Activated naive CD8-positive, alpha-beta T cell (primary cell): ENCODE results near the gene SIRPA.

Experiments used
- H3K27ac Mint-ChIP-seq: one replicate; pipeline ENCODE4 v1.8.0; 2021; ENCODE audit warnings: mixed read lengths
- H3K27me3 Mint-ChIP-seq: one replicate; pipeline ENCODE4 v1.8.0; 2021; ENCODE audit warnings: mixed read lengths
- H3K36me3 Mint-ChIP-seq: one replicate; pipeline ENCODE4 v1.8.0; 2021; ENCODE audit warnings: mixed read lengths
- H3K4me1 Mint-ChIP-seq: one replicate; pipeline ENCODE4 v1.8.0; 2021; ENCODE audit warnings: low read depth, mixed read lengths
- H3K4me3 Mint-ChIP-seq: one replicate; pipeline ENCODE4 v1.8.0; 2021; ENCODE audit warnings: mild to moderate bottlenecking, mixed read lengths
- H3K9me3 Mint-ChIP-seq: one replicate; pipeline ENCODE4 v1.8.0; 2021; ENCODE audit warnings: low read depth, mixed read lengths

The SIRPA gene

GRCh38 chr20:1861996-1862662 is 33.1 kb upstream of the SIRPA start:
- H3K4me3 Mint-ChIP-seq, result no peak overlapping the region
- H3K36me3 Mint-ChIP-seq, result no peaks in the 10 kb centered on the region
- peaks cover 9% of the 10 kb centered on the region for H3K27me3 Mint-ChIP-seq

DNA sequence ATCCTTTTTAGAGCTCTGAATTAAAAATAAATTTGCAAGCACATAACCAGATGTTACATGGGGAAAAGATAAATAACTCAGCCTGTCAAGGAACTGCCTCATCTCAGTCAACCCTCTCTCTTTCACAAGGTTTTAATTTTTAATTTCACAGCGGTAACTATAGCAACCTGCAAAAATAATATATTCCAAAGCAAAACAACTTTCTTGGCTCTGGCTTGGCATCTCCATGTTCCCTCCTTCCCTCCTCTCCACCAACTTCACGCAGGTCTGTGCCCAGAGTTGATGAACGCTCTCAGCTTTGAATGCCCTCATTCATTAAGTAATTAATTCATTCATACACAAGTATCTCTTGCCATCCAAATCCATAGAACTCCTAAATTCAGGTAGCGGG is 32.5 kb upstream of the SIRPA start:
- no peak overlapping the region for H3K27ac Mint-ChIP-seq
- no peak overlapping the region for H3K4me3 Mint-ChIP-seq
- H3K36me3 Mint-ChIP-seq, result no peaks in the 10 kb centered on the region
- H3K9me3 Mint-ChIP-seq, result no peaks in the 10 kb centered on the region
- no peaks in the 10 kb centered on the region for H3K4me1 Mint-ChIP-seq
- H3K27me3 Mint-ChIP-seq, result peaks cover 9% of the 10 kb centered on the region

More at GRCh38 chr20:1861996-1862662, 33.1 kb upstream of the SIRPA start:
- H3K27ac Mint-ChIP-seq, result no peak overlapping the region
- no peaks in the 10 kb centered on the region for H3K4me1 Mint-ChIP-seq
- H3K9me3 Mint-ChIP-seq, result no peaks in the 10 kb centered on the region

GRCh38 chr20:1863296-1863695 is 31.9 kb upstream of the SIRPA start:
- Mint-ChIP-seq H3K4me3 (no peak overlapping the region), H3K27ac (no peak overlapping the region), H3K9me3 (no peaks in the 10 kb centered on the region), H3K36me3 (no peaks in the 10 kb centered on the region), H3K27me3 (peaks cover 9% of the 10 kb centered on the region), H3K4me1 (no peaks in the 10 kb centered on the region)

GRCh38 chr20:1866834-1867233 is 28.4 kb upstream of the SIRPA start:
- no peak overlapping the region for H3K27ac Mint-ChIP-seq
- no peaks in the 10 kb centered on the region for H3K9me3 Mint-ChIP-seq
- H3K27me3 Mint-ChIP-seq, result peaks cover 11% of the 10 kb centered on the region
- H3K4me1 Mint-ChIP-seq, result peaks cover 3% of the 10 kb centered on the region
- H3K4me3 Mint-ChIP-seq, result no peak overlapping the region
- no peaks in the 10 kb centered on the region for H3K36me3 Mint-ChIP-seq

- no peak overlapping the region for H3K27ac Mint-ChIP-seq
These were observed 27.5 kb upstream of the SIRPA start for GRCh38 chr20:1867495-1868260.

DNA sequence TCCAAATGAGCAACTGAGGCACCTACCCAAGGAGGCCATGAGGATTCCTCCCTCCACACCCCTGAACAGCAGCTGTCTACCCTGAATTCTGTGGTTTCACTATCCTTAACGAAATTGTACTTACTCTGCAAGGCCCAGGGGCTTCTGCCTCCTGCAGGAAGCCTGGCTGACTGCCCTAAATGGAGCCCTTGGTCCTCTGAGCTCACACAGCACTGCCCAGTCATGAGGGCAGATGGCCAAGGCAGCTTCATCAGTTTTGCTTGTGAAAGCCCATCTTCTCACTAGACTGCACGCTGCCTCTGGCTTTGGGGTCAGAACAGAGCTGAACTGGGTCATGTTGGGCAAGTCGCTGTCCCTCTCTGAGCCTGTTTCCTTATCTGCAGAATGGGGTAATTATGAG is 26.4 kb upstream of the SIRPA start:
- Mint-ChIP-seq H3K27me3 (peaks cover 11% of the 10 kb centered on the region), H3K36me3 (no peaks in the 10 kb centered on the region), H3K4me1 (peaks cover 3% of the 10 kb centered on the region), H3K9me3 (no peaks in the 10 kb centered on the region), H3K4me3 (no peak overlapping the region), H3K27ac (no peak overlapping the region)

More at GRCh38 chr20:1867495-1868260, 27.5 kb upstream of the SIRPA start:
- Mint-ChIP-seq H3K36me3 (no peaks in the 10 kb centered on the region), H3K4me3 (no peak overlapping the region), H3K4me1 (peaks cover 3% of the 10 kb centered on the region), H3K27me3 (peaks cover 11% of the 10 kb centered on the region), H3K9me3 (no peaks in the 10 kb centered on the region)

DNA sequence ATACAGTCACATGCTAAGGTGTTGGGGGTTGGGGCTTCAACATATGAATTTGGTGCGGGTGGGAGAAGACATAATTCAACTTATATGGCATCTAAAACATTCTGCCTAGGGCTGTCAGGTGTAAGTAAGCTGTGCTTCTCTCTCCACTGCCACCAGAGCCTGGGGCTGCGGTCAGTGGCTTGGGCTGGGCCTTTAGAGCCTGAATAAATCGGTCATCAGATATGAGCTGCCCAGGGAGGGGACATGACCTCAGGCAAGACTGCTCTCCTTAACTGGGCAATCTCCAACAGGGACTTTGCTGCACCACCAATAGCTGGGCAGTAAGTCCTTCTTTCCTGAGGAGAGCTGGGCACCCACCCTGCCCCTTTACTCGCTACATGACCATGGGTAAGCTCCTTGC is 24.9 kb upstream of the SIRPA start:
- H3K27me3 Mint-ChIP-seq, result peaks cover 11% of the 10 kb centered on the region
- no peaks in the 10 kb centered on the region for H3K36me3 Mint-ChIP-seq
- no peak overlapping the region for H3K4me3 Mint-ChIP-seq
- H3K9me3 Mint-ChIP-seq, result no peaks in the 10 kb centered on the region
- H3K4me1 Mint-ChIP-seq, result peaks cover 3% of the 10 kb centered on the region
- no peak overlapping the region for H3K27ac Mint-ChIP-seq

DNA sequence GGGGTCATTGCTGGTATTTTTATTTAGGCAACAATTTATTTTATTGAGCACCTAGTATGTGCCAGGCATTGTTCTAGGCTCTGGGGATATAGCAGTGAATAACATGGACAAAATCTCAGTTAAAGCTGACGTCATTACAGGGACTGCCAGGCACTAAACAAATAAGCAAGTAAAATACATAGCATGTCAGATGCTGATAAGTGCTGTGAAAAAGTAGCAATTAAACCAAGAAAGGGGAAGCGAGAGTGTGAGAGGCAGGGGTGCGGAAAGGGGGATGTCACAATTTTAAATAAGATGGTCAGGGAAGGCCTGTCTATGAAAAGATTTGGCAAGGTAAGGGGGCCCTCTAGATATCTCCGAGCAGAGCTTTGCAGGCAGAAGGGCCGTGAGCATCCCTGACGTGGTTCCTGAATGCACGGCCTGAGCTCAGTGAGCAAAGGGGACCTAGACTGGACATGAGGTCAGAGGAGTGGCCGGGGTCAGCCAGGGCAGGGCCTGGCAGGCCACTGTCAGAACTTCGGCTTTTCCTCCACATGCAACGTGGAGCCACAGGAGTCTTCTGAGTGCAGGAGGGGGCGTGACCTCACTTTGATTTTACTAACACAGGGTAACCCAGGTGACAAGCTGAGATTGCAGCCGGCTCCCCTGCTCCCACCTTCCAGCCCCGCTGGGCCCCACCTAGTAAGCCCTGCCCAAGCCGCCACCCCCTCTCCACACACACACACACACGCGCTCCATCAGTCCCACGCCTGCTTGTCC is 24.2 kb upstream of the SIRPA start:
- no peak overlapping the region for H3K4me3 Mint-ChIP-seq
- H3K4me1 Mint-ChIP-seq, result peaks cover 3% of the 10 kb centered on the region

DNA sequence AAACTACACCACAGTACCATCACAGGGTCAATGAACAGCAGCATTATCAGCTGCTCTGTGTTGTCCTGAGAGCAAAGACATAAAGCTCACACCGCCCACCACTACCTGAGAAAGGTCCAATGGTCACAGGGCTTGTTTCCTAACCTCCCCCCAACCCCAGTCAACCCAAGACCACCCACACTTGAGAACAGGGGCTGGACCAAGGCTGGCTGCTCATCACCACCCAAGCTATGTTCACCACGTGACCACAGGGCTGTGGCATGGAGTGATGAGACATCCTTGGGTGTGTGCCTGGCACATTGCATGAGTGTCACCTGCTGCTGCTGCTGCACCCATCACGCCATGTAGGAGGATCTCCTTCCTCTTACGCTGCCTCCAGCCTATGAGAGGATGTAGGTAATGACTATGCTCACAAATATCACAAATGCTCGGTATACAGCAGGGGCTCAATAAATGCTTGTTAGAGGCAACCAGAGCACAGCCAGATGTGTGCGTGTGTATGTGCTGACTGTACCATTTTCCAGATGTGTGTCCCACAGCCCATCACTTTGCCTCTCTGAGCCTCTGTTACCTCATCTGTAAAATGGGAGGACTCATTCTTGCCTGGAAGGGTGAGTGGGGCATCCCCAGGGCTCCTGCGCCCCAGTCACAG is 23.3 kb upstream of the SIRPA start:
- H3K4me1 Mint-ChIP-seq, result peaks cover 3% of the 10 kb centered on the region
- no peaks in the 10 kb centered on the region for H3K36me3 Mint-ChIP-seq
- no peak overlapping the region for H3K27ac Mint-ChIP-seq
- H3K4me3 Mint-ChIP-seq, result no peak overlapping the region
- H3K9me3 Mint-ChIP-seq, result no peaks in the 10 kb centered on the region
- peaks cover 8% of the 10 kb centered on the region for H3K27me3 Mint-ChIP-seq

More for the DNA sequence above, 24.2 kb upstream of the SIRPA start:
- H3K27me3 Mint-ChIP-seq, result peaks cover 11% of the 10 kb centered on the region
- H3K9me3 Mint-ChIP-seq, result no peaks in the 10 kb centered on the region
- no peak overlapping the region for H3K27ac Mint-ChIP-seq
- no peaks in the 10 kb centered on the region for H3K36me3 Mint-ChIP-seq

DNA sequence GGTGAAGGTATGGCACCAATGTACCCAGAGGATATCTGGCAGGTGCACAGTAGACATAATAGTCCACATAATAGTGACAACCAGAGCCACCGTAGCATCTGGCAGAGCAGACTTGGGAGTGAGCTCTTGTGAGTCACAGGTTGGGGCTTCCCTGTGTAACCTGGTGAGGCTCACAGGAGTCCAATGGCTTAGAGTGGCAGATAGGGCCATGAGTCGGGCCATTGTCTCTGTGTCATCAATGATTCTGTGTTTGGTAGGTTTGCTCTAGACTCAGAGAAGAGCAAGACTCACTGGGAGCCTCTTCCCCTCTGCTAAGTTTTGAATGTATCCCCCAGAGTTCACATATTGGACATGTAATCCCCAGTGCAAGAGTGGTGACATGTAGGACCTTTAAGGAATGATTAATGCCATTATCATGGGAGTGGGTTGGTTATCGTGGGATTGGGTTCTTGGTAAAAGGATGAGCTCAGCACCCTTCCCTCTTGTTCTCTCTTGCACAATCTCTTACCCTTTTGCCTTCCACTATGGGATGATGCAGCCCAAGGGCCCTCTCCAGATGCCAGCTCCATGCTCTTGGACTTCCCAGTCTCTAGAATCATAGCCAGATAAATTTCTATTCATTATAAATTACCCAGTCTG is 22.6 kb upstream of the SIRPA start:
- peaks cover 10% of the 10 kb centered on the region for H3K27me3 Mint-ChIP-seq
- no peak overlapping the region for H3K27ac Mint-ChIP-seq
- H3K4me1 Mint-ChIP-seq, result peaks cover 3% of the 10 kb centered on the region
- H3K9me3 Mint-ChIP-seq, result no peaks in the 10 kb centered on the region
- no peak overlapping the region for H3K4me3 Mint-ChIP-seq
- H3K36me3 Mint-ChIP-seq, result no peaks in the 10 kb centered on the region

- no peak overlapping the region for H3K27ac Mint-ChIP-seq
- no peaks in the 10 kb centered on the region for H3K9me3 Mint-ChIP-seq
- no peaks in the 10 kb centered on the region for H3K36me3 Mint-ChIP-seq
- peaks cover 9% of the 10 kb centered on the region for H3K27me3 Mint-ChIP-seq
- peaks cover 3% of the 10 kb centered on the region for H3K4me1 Mint-ChIP-seq
- H3K4me3 Mint-ChIP-seq, result no peak overlapping the region
These were observed 20.6 kb upstream of the SIRPA start for GRCh38 chr20:1874450-1875182.

GRCh38 chr20:1875183-1875554 is 20.0 kb upstream of the SIRPA start:
- no peaks in the 10 kb centered on the region for H3K36me3 Mint-ChIP-seq
- H3K9me3 Mint-ChIP-seq, result no peaks in the 10 kb centered on the region
- no peak overlapping the region for H3K4me3 Mint-ChIP-seq
- H3K27ac Mint-ChIP-seq, result no peak overlapping the region
- H3K27me3 Mint-ChIP-seq, result peaks cover 7% of the 10 kb centered on the region
- H3K4me1 Mint-ChIP-seq, result peaks cover 3% of the 10 kb centered on the region

GRCh38 chr20:1875762-1876161 is 19.4 kb upstream of the SIRPA start:
- Mint-ChIP-seq H3K4me3 (no peak overlapping the region), H3K27me3 (peaks cover 4% of the 10 kb centered on the region), H3K9me3 (no peaks in the 10 kb centered on the region), H3K36me3 (no peaks in the 10 kb centered on the region), H3K27ac (no peak overlapping the region), H3K4me1 (peaks cover 3% of the 10 kb centered on the region)
